SKM-1 (cell line): ENCODE results near the gene KIAA0513.

ENCODE experiments used
- DNase-seq: peaks from one replicate; lab custom pipeline; 2025; ENCODE audit not compliant: unreplicated experiment; lab: John Stamatoyannopoulos, UW

KIAA0513 gene

GRCh38 chr16:85027349-85027957 lies at the start of gene KIAA0513:
KIAA0513 (plus strand) TSS chr16:85027795; CDS start chr16:85067072, 39,277 bp downstream.
- peak; percentile 73 for DNase-seq

- no peak for DNase-seq
These were observed 48.1 kb upstream of the KIAA0513 start for GRCh38 chr16:84979516-84979915.

GRCh38 chr16:84982434-84982833 lies 45.2 kb upstream of the KIAA0513 start:
- no peak for DNase-seq

- DNase-seq: no peak
These were observed 42.2 kb upstream of the KIAA0513 start for GRCh38 chr16:84985079-84986065.

GRCh38 chr16:84986102-84986501 lies 41.5 kb upstream of the KIAA0513 start:
- DNase-seq: no peak

- no peak for DNase-seq
These were observed 40.7 kb upstream of the KIAA0513 start for GRCh38 chr16:84986879-84987278.

GRCh38 chr16:84988328-84989080 lies 39.1 kb upstream of the KIAA0513 start:
- DNase-seq: no peak

- DNase-seq: no peak
These were observed 37.6 kb upstream of the KIAA0513 start for GRCh38 chr16:84989749-84990620.

- DNase-seq: no peak
These were observed 36.8 kb upstream of the KIAA0513 start for GRCh38 chr16:84990782-84991181.

GRCh38 chr16:84992717-84993075 lies 34.9 kb upstream of the KIAA0513 start:
- no peak for DNase-seq

- DNase-seq: no peak
These were observed 33.7 kb upstream of the KIAA0513 start for GRCh38 chr16:84993926-84994325.

GRCh38 chr16:84995663-84996062 lies 31.9 kb upstream of the KIAA0513 start:
- DNase-seq: no peak

- DNase-seq: no peak
These were observed 31.2 kb upstream of the KIAA0513 start for GRCh38 chr16:84996365-84996764.

- no peak for DNase-seq
These were observed 28.4 kb upstream of the KIAA0513 start for GRCh38 chr16:84999200-84999599.

- no peak for DNase-seq
These were observed 27.6 kb upstream of the KIAA0513 start for GRCh38 chr16:84999857-85000480.

- DNase-seq: no peak
These were observed 25.5 kb upstream of the KIAA0513 start for GRCh38 chr16:85002099-85002541.

- DNase-seq: no peak
These were observed 25.0 kb upstream of the KIAA0513 start for GRCh38 chr16:85002608-85003007.

GRCh38 chr16:85003076-85003475 lies 24.5 kb upstream of the KIAA0513 start:
- DNase-seq: no peak

- no peak for DNase-seq
These were observed 23.6 kb upstream of the KIAA0513 start for GRCh38 chr16:85003725-85004586.
